SJCRH30 (cell line): Measurements from ENCODE around the gene BEGAIN. TPM values are rescaled to one million over a fixed set of nuclear protein-coding genes. Genes with fewer than 3 reads are reported as not detected.

Experiments
- DNase-seq, 2 experiments: peaks; one replicate each; pipeline ENCODE4 v3.0.0-alpha.2; 2015 to 2020
- H3K27ac ChIP-seq: fragments of 250-450 bp; sonication (Bioruptor Pico); 2 replicates; pipeline ENCODE4 v1.5.1; 2020; ENCODE audit warnings: mild to moderate bottlenecking, moderate library complexity
- H3K27me3 ChIP-seq: fragments of 250-450 bp; sonication (Bioruptor Pico); 2 replicates; pipeline ENCODE4 v1.5.1; 2020; ENCODE audit warnings: mild to moderate bottlenecking, moderate library complexity
- H3K36me3 ChIP-seq: fragments of 250-450 bp; sonication (Bioruptor Pico); 2 replicates; pipeline ENCODE4 v1.5.1; 2020; ENCODE audit warnings: mild to moderate bottlenecking, moderate library complexity
- H3K4me1 ChIP-seq: fragments of 250-450 bp; sonication (Bioruptor Pico); 2 replicates; pipeline ENCODE4 v1.5.1; 2020; ENCODE audit warnings: mild to moderate bottlenecking, moderate library complexity
- H3K4me3 ChIP-seq: fragments of 250-450 bp; sonication (Bioruptor Pico); 2 replicates; pipeline ENCODE4 v1.5.1; 2020; ENCODE audit warnings: mild to moderate bottlenecking, moderate library complexity
- H3K9me3 ChIP-seq: fragments of 250-450 bp; sonication (Bioruptor Pico); replicated peaks from 2 replicates; pipeline ENCODE4 v1.5.1; 2020; ENCODE audit warnings: mild to moderate bottlenecking, moderate library complexity
- total RNA-seq: library from RNA; depleted of rRNA; stranded (reverse); fragments of >200 nt; shearing (Covaris generic); gene quantifications from 2 replicates; pipeline ENCODE4 v1.2.3, GENCODE V29; 2014

BEGAIN gene
- total RNA-seq, 1 experiment from 2014 or later = 0.85 TPM

DNA sequence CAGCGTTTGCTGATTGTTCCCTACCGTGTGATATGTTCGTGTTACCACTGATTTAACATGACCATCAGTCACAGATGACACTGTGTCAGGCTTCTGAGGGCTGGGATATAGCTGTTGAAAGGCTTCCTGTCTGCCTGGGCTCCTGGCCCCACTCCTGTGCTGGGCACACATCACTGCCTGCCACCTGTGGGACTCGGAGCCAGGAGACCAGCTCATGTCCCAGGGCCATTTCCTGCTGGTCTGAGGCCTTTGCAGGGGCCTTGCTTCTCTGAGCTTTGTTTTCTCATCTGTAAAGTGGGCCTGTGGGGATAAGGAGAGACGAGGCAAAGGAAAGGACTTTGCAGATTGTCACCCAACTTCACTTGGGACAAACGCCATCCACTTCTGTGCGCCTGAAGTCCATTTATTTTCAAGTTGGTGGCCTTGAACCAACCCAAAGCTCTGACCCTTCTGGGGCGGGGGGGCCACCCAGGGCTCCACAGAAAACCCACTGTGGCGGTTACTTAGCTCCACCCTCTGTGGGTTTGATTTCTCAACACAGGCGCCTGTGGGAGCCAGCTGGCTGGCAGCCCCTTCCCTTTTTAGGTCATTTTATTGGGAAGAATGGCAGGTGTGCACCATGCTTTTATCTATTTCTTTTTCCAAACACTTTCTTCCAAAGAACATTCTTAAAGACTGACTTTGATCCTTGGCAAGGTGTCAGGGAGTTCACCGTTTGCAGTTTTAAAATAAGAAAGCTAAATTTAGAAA is 54.1 kb downstream of the BEGAIN start:
- H3K4me3 ChIP-seq = no peak overlapping the region
- H3K9me3 ChIP-seq = no peaks in the 10 kb centered on the region
- H3K27ac ChIP-seq = no peak overlapping the region
- H3K4me1 ChIP-seq = no peaks in the 10 kb centered on the region
- peak in 1 of 2 experiments; percentile 2 for DNase-seq
- no peaks in the 10 kb centered on the region for H3K36me3 ChIP-seq
- H3K27me3 ChIP-seq = no peaks in the 10 kb centered on the region

DNA sequence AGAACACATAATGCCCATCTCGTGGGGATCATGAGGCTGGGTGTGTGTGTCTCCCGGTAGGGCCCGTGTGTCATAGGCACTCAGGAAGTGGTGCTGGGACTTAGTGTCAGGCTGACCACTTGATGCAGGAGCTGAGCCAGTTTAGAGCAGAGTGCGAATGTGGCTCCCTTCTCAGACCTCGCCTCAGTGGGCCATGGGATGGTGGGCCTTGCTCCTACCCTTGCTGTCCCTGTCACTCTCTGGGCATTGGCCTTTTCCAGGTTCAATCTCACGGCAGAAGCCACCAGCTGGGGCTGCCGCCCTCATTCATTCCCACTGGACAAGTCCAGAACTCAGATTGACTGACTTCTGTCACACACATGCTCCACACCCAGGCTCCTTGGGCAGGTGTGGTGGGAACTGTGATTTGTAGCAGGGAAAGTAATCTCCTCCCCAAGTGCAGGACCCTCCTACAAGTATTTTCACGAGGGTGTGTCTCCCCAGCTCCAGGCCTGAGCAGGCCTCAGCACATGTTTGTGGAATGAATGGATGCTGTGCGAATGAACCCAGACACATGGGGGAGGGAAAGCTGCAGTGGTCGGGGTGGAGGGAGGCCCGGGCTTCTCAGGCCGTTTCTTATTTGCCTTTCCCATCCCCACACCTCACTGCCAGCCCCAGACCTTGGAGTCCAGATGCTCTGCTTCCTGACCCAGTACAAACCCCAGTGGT is 54.9 kb downstream of the BEGAIN start:
- no peaks in the 10 kb centered on the region for H3K4me1 ChIP-seq
- no peak overlapping the region for H3K4me3 ChIP-seq
- H3K36me3 ChIP-seq = no peaks in the 10 kb centered on the region
- no peaks in the 10 kb centered on the region for H3K27me3 ChIP-seq
- H3K27ac ChIP-seq = no peak overlapping the region
- no peaks in the 10 kb centered on the region for H3K9me3 ChIP-seq
- peak in 1 of 2 experiments; percentile 1 for DNase-seq

DNA sequence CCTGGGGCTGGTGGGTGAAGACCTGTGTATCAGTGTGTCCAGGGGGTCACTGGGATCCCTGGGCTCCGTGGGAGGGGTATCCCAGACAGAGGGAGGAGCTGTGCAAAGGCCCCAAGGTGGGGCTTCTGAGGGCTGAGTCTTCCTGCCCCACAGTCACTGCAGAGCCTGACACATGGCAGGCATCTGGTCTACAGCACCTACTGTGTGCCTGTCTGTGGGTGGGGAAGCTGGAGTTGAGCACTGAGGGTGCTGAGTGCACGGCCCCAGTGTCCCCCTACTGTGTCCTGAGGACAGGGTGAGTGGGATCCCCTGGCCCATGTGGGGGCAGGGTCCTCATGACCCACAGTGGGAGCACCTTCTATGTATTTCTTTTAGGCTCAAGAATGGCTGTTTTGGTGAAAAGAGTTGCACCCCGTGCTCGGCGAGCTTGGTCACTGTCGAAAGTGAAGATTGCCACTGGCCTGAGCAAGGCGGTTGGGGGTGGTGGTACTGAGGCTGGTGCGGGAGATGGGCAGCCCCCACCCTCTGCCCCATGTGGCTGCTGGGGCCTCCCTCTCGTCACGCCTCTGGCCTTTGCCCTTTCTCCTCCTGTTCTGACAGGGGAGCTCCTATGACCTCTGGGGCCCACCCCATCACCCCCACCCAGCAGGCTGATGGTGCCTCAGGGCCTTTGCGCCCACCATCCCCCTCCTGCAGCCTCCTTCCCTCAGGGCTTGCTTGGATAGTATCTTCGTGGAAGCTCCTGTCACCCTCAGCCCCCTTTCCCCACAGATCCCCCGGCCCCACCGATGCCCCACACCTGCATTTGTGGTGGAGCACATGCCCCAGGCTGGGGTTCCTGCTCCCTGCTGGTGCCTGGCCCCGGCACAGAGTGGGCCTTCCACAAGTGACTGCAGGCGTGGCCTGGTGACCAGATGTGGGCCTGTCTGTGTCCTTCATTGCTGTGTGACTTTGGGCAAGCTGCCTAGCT is 55.8 kb downstream of the BEGAIN start:
- H3K4me1 ChIP-seq = no peaks in the 10 kb centered on the region
- H3K27me3 ChIP-seq = no peaks in the 10 kb centered on the region
- DNase-seq = peak in 1 of 2 experiments; percentile 1
- H3K9me3 ChIP-seq = no peaks in the 10 kb centered on the region
- H3K4me3 ChIP-seq = no peak overlapping the region
- H3K27ac ChIP-seq = no peak overlapping the region
- no peaks in the 10 kb centered on the region for H3K36me3 ChIP-seq

DNA sequence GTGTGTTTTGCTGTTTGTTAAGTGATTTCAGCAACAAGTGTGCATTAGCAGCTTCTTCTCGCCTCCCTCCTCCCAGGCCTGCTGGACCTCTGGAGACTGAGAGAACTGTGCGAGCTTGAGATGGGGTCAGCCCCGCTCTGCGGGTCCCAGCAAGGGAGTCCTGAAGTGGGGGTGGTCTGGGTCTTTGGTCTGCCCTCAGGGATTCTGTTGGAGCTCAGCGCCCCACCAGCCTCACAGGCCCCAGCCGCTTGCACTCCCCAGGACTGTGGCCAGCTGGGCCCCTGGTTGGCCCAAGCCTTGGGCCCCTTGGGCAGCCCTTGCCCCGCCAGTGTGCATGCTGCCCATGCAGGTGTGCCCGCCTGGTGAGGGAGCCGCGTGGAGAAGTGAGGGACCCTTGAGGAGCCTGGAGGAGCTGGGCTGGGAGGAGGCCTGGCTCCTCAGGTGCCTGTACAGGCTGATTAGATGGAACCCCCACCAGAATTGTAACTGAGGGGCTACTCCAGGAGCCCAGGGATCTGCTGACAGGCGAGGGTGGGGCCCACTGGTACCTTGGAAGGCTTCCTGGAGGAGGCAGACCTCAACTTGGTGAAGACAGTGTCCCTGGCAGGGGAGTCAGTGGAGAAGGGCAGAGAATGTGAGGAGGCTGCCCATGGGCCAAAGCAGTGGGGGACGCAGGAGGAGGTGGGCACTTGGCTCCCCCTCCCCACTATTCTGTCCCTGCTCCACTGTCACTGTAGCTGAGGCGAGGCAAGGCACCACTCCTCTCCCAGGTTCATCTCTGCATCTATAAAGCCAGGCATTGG is 56.7 kb downstream of the BEGAIN start:
- no peaks in the 10 kb centered on the region for H3K36me3 ChIP-seq
- no peak overlapping the region for H3K27ac ChIP-seq
- H3K9me3 ChIP-seq = no peaks in the 10 kb centered on the region
- H3K27me3 ChIP-seq = no peaks in the 10 kb centered on the region
- H3K4me3 ChIP-seq = no peak overlapping the region
- peak in 1 of 2 experiments; percentile 2 for DNase-seq
- H3K4me1 ChIP-seq = no peaks in the 10 kb centered on the region

DNA sequence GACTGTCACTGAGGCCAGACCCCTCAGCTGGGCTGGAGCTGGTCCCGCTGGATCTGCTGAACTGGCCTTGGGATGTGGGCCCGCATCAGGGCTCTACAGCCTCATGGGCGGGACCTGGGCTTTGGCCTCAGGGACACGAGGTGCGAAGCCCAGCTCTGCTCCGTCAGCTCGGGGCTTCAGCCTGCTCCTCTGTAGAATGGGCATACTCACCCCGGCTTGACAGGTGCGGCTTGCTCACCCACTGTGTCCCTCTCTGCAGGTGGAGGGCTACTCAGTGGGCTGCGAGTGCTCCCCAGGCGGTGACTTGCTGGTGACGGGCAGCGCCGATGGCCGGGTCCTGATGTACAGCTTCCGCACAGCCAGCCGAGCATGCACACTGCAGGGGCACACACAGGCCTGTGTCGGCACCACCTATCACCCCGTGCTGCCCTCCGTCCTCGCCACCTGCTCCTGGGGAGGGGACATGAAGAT is 57.6 kb downstream of the BEGAIN start:
- Histone ChIP-seq H3K27me3 (no peaks in the 10 kb centered on the region), H3K9me3 (no peaks in the 10 kb centered on the region), H3K36me3 (no peaks in the 10 kb centered on the region), H3K27ac (no peak overlapping the region), H3K4me1 (no peaks in the 10 kb centered on the region), H3K4me3 (no peak overlapping the region)
- DNase-seq = peak in 1 of 2 experiments; percentile 1

DNA sequence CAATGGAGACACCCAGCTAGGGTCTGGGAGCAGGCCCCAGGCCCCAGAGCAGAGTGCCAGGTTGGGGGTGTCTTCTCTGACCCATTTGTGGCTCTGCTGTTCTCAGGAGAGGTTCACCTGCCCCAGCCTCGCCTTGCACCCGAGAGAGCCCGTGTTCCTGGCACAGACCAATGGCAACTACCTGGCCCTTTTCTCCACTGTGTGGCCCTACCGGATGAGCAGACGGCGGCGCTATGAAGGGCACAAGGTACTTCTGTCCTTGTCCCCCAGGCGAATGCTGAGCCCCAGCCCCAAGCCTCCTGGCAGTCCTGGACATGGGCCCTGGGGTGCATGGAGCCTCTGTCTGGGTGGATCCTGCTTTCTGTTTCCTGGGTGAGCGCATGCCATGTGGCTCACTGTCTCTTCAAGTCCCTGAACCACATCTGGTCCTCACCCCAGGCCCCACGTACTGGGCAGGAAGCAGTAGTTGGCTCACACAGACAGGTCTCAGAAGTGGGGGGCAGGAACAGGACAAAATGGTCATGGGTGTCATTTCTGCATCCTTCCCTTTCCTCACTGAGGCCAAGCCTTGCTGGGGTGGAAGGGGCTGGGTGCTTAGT is 58.2 kb downstream of the BEGAIN start:
- no peak overlapping the region for H3K4me3 ChIP-seq
- peak in 1 of 2 experiments; percentile 1 for DNase-seq
- no peaks in the 10 kb centered on the region for H3K27me3 ChIP-seq
- no peaks in the 10 kb centered on the region for H3K9me3 ChIP-seq
- no peaks in the 10 kb centered on the region for H3K4me1 ChIP-seq
- H3K27ac ChIP-seq = no peak overlapping the region
- no peaks in the 10 kb centered on the region for H3K36me3 ChIP-seq

DNA sequence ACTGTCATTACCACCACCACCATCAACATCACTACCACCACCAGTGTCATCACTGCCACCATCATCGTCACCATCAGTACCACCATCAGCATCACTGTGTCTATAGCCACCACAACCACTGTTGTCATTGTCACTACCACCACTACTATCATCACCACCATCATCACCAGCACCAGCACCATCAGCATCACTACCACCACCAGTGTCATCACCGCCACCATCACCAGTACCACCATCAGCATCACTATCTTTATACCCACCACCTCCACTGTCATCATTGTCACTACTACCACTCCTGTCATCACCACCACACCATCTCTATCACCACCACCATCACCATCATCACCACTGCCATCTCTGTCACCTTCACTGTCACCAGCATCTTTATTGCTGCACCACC is 60.6 kb downstream of the BEGAIN start:
- DNase-seq = peak in 1 of 2 experiments; percentile 4

DNA sequence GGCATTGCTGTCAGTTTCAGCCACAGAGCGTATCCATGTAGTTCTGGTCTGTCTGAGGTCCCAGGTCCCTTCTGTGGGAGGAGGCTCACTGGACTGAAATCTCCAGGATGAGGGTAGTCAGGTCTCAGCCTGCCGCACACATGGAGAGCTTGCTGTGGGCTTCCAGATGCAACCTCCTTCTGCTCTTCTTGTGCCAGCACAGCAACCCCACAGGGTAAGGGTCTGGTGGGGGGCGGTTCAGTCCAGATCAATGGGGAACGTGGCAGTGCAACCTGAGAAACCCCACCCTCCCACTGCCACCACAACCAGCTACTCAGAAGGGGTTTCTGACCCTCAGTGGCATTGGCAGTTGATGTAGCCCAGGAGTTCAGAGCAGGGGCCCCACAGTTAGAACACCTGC is 61.2 kb downstream of the BEGAIN start:
- no peaks in the 10 kb centered on the region for H3K27me3 ChIP-seq
- H3K36me3 ChIP-seq = no peaks in the 10 kb centered on the region
- H3K4me1 ChIP-seq = no peaks in the 10 kb centered on the region
- no peaks in the 10 kb centered on the region for H3K9me3 ChIP-seq
- H3K27ac ChIP-seq = no peak overlapping the region
- peak in 1 of 2 experiments; percentile 1 for DNase-seq
- no peak overlapping the region for H3K4me3 ChIP-seq

More for the DNA sequence above, 60.6 kb downstream of the BEGAIN start:
- Histone ChIP-seq H3K9me3 (no peaks in the 10 kb centered on the region), H3K4me3 (no peak overlapping the region), H3K27ac (no peak overlapping the region), H3K27me3 (no peaks in the 10 kb centered on the region), H3K36me3 (no peaks in the 10 kb centered on the region), H3K4me1 (no peaks in the 10 kb centered on the region)

DNA sequence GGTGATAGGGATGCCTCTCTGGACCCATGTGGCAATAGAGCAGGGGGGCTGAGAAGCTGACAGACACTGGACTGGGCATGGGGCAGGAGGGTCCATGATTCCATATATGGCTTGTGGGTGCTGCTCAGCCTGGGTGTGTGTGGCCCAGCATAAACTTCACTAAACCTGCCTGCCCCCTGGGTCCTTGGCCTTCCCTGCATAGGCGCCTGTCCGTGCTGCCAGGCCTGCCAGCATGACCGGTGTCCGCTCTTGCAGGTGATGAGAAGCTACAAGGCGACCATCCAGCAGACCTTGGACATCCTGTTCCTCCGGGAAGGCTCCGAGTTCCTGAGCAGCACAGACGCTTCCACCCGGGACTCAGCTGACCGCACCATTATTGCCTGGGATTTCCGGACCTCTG is 61.6 kb downstream of the BEGAIN start:
- no peak overlapping the region for H3K4me3 ChIP-seq
- peak in 1 of 2 experiments; percentile 1 for DNase-seq
- H3K27ac ChIP-seq = no peak overlapping the region
- H3K4me1 ChIP-seq = no peaks in the 10 kb centered on the region
- no peaks in the 10 kb centered on the region for H3K27me3 ChIP-seq
- no peaks in the 10 kb centered on the region for H3K36me3 ChIP-seq
- no peaks in the 10 kb centered on the region for H3K9me3 ChIP-seq

DNA sequence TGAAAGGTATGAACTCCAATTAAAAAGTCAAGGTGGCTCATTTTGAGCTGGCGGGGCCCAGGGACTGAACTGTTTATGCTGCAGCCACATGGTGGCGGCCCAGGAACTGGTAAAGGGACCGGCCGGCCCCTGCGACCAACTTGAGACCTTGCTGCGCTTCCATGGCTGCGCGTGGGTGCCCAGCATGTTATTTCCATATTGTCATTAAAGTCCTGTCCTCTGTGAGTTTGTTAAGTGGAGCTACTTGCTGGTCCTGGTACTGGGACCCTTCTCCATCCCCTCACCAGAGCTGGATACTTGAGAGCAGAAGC is 62.3 kb downstream of the BEGAIN start:
- Histone ChIP-seq H3K36me3 (no peaks in the 10 kb centered on the region), H3K27ac (no peak overlapping the region), H3K4me3 (no peak overlapping the region), H3K9me3 (no peaks in the 10 kb centered on the region), H3K4me1 (no peaks in the 10 kb centered on the region), H3K27me3 (no peaks in the 10 kb centered on the region)
- peak; percentile 57 to 72 for DNase-seq

DNA sequence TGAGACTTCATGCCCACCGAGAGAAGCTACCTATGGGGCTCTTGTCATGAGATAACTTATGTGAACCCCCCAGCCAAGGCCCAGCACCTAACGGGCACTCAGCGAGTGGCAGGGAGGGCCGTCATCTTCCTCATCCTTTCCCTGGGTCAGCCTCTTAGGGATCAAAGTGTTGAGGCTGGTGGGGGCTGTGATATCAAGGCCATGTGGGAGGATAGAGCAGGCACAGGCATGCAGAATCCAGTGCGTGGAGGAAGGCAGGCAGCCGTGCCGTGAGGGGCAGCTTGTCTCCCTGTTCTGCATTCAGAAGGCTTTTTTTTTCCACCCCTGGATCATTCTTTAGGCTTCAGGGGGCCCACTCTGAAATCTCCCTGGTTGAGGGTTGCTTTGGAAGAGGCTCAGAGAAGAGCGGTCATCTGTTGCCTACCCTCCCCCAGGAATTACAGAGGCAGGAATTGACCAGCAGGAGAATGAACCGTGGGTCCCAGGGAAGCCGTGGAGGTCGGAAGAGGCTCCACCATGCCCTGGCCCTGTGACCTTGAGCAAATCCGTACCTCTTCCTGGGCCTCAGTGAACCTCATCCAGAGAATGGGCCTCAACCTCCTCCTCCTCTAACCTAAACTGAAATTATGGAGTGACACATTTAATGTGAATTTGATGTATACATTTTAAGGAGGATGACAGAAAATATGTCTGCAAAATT is 62.8 kb downstream of the BEGAIN start:
- peak in 1 of 2 experiments; percentile 0 for DNase-seq
- Histone ChIP-seq H3K27ac (no peak overlapping the region), H3K4me3 (no peak overlapping the region), H3K9me3 (no peaks in the 10 kb centered on the region), H3K4me1 (no peaks in the 10 kb centered on the region), H3K27me3 (no peaks in the 10 kb centered on the region), H3K36me3 (no peaks in the 10 kb centered on the region)

DNA sequence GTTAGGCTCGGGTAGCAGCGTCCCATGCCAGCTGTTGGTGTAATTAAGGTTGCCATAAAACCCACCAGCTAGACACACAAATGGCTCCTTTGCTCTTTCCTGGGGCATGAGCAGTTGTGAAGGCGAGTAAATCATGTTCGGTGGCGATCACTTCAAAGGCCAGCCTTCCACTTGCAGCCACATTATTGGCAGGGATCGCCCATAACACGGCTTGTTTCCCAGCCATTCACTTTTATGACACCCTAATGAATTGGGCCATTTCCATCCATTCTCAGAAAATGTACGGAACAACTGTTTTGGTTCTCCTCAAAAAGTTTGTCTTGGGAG is 63.4 kb downstream of the BEGAIN start:
- H3K4me1 ChIP-seq = no peaks in the 10 kb centered on the region
- H3K27me3 ChIP-seq = no peaks in the 10 kb centered on the region
- H3K9me3 ChIP-seq = no peaks in the 10 kb centered on the region
- no peak overlapping the region for H3K27ac ChIP-seq
- H3K4me3 ChIP-seq = no peak overlapping the region
- DNase-seq = peak in 1 of 2 experiments; percentile 3
- no peaks in the 10 kb centered on the region for H3K36me3 ChIP-seq

DNA sequence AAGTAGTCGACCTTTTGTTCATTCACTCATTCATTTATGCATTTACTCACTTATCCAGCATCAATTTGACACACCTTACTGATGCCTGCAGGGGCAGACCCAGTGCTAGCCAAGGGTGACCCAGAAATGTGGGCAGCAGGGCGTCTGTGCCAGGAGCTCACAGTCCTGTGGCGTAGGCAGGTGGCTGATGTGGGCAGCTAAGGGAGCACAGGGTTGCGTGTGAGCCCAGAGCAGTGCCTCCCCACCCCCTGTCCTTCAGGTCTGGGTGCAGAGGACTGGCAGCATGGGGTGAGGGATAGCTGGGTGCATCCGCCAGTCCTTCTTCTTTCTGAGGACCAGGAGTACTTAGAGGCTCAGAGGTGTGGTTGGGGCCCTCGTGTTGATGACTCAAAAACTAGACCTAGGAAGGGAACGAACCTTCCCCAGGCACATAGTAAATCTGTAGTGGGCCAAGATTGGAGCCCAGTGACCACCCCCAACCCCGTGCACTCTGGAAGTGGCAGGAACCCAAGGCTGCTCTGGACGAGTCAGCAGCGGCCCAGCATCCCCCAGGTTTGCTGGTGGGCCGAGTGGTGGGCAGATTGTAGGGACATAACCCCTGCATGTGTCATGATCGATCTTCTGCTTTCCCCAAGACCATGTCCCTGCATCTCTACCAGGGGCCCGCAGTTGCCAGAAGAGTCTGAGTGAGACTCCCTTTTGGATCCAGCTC is 63.9 kb downstream of the BEGAIN start:
- H3K4me3 ChIP-seq = no peak overlapping the region
- no peak for DNase-seq
- no peaks in the 10 kb centered on the region for H3K4me1 ChIP-seq
- no peaks in the 10 kb centered on the region for H3K36me3 ChIP-seq
- no peaks in the 10 kb centered on the region for H3K27me3 ChIP-seq
- no peaks in the 10 kb centered on the region for H3K9me3 ChIP-seq
- H3K27ac ChIP-seq = no peak overlapping the region
